ENCODE results near the gene CARMIL1.
"Not testable (repeated sequence)": the region's sequence is repeated elsewhere in the genome, so short reads cannot be mapped to it uniquely, and the experiment has no call there.

Gene CARMIL1

DNA sequence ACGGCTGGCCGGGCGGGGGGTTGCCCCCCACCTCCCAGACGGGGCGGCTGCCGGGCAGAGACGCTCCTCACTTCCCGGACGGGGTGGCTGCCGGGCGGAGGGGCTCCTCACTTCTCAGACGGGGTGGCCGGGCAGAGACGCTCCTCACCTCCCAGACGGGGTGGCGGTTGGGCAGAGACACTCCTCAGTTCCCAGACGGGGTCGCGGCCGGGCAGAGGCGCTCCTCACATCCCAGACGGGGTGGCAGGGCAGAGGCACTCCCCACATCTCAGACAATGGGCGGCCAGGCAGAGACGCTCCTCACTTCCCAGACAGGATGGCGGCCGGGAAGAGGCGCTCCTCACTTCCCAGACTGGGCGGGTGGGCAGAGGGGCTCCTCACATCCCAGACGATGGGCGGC is 306.9 kb downstream of the CARMIL1 start:
- DNase-seq, result not testable (repeated sequence)

DNA sequence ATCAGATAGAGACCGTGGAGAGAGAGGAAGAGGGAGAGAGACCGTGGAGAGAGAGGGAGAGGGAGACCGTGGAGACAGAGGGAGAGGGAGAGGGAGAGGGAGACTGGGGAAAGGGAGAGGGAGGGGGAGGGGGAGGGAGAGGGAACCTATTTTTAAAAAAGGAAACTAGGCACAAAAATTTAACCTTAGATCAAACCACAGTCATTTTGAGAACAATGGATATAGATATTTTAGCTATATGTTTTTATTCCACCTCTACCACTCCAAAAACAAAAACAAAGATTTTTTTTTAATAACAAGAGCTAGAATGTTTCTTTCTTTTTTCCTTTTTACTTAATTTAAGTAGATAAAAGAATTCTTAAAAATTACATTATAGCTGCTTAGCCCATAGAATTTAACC is 307.8 kb downstream of the CARMIL1 start:
- DNase-seq, result no peak

DNA sequence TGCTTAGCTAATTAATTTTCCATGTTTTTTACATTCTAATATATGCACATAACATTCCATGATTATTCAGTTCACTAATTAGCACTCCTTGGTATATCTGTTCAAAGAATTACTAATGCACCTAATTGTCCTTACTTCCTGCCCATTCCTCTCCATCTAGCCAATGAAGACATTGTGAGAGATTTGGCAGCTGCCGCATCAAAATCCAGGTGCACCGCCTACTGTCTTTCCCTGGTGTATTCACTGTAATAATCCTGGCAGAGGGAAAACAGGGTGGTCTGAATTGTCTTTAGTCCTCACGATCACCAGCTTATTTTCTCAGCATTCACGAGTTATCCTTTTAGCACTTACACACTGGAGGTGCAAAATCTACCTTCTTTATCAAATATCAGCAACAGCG is 311.8 kb downstream of the CARMIL1 start:
- no peak for DNase-seq

DNA sequence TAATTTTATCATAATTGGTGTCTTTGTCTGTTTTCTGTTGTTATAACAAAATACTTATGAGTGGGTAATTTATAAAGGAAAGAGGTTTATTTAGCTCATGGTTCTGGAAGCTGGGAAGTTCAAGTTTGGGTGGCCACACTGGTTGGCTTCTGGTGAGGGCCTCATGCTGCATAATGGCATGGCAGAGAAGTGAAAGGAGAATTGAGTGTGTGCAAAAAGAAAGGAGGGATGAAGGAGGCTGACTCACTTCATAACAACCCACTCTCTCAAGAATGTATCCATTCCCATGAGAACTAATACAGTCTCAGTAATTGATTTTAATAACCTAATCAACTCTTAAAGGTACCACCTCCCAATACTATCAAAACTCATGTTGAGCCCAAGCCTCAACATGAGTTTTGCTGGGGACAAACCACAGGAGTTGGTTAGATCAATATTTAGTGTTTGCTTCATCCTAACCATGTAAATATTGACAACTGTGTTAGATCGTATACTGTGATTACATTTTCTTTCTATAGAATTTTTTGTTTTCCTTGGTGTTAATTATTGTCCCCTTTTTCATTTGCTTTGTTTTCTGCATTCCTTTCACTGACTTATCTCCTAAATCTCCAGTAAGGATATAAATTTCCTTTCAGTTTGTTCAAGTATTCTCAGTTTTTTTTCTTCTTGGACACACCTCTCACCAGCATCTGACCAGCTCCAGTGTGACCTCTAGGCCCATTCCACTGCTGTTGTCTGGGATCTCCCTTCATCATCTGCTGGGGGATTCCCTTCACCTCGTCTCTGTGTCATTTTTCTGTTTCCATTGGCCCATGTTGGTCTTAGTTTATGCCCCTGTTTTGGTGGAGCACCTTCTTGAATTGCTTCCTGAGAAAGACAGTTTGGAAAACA is 318.0 kb downstream of the CARMIL1 start:
- DNase-seq, result no peak

DNA sequence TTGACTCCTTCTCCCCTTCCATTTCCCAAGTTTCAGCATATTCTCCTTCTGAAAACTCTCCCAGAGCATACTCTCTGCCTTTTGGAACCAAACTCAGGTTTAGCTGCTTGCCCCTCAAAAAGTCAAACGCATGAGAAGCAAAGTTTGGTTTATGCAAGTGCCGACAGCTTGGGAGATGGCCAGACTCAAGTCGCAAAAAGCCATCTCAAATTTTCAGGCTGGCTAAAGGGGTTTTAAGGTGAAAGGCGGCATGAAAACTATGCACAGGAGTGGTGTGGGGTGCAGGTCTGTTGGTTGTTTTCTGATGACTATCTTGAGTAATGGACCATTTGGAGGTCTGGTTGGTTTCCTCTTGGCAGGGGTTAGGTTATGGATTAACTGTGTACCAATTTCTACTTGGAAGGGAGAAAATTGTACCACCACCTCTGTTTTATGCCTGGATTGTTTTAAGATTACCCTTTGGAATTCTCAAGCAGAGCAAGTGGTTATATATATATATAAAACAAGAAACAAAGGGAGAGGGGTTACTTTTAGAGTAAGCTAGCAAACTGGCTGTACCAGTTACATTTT is 320.4 kb downstream of the CARMIL1 start:
- DNase-seq, result no peak

DNA sequence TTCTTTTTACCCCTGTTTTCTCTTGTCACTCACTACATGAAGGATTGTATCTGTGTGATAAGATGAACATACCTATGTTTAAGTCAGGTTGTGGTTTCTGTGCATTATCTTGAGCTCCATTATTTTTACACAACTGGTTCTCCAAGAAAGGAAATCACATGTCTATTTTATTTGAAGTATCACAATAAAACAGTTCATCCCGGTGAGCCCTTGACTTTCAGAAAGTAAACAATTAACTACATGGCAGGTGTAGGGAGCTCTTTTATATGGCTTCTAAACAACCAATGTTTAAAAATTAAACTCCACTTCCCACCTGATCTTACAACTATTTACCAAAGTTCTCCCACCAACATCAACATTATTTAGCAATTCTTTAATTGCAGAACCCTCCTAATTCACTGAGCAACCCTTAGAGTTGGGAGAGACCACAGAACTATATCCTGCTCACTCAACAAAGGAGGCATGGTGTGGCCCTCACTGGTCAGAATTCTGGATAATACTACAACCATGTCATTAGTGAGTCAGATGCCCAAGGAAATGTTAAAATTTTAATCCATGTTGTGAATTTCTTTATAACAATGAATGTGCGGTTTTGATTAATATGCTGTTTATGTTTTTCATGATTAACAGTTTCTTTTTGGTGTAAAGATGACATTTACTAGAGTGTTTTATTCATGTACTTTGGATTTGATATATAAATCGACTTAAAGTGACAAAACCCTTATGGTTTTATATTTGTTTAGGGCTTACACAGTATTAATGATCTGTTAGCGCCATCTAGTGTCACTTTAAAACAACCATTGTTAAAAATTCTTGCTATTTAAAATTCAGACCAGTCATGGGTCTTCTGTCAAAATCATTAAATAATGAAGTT is 322.9 kb downstream of the CARMIL1 start:
- DNase-seq, result no peak

DNA sequence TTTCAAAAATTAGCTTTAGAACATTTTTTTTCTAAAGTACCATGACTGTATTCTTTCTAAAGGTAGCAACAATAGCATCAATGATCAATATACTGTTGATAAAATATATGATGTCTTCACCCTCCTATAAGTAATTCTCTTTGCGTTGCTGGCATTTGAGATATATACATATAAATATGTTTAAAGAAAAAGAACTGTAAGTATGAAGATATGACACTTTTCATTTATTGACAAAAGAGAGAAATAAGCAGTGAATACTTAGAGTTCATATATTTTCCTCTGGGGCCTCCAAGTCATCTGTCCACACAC is 323.5 kb downstream of the CARMIL1 start:
- DNase-seq, result no peak

DNA sequence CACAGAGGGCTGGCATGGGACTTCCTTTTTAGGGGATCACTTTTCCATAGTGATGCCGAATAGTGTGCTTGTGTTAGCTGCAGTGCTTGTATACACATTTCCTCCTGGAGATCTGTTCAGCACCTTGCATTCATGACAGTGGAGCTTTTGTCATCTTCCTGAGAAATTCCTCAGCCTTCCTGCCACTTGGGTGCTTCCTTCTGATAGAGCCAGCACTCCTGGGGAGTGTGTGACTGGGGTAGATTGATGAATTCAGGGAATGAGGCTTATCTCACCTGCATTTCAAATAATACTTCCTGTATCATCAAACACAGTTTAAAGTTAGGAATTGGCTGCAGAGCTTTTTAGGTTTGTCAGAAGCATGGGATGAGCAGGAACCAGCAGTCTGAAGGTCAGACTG is 324.1 kb downstream of the CARMIL1 start:
- DNase-seq, result no peak

DNA sequence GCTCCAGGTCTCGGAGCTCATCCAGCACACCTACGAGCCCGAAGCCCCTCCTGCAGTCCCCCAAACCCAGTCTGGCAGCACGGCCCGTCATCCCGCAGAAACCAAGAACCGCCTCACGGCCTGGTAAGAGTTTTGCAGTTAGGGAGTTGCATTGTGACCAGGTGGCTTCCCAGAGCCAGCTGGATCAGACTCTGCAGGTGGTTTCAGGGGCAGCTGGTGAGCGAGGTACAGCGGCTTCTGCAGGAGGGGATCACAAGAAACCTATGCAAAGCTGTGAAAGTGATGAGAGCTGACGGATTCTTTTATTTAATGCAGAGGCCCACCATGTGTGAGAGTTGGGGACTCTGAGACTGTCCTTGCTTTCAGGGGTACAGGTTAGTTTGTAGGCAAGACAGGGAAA is 327.0 kb downstream of the CARMIL1 start:
- no peak for DNase-seq

DNA sequence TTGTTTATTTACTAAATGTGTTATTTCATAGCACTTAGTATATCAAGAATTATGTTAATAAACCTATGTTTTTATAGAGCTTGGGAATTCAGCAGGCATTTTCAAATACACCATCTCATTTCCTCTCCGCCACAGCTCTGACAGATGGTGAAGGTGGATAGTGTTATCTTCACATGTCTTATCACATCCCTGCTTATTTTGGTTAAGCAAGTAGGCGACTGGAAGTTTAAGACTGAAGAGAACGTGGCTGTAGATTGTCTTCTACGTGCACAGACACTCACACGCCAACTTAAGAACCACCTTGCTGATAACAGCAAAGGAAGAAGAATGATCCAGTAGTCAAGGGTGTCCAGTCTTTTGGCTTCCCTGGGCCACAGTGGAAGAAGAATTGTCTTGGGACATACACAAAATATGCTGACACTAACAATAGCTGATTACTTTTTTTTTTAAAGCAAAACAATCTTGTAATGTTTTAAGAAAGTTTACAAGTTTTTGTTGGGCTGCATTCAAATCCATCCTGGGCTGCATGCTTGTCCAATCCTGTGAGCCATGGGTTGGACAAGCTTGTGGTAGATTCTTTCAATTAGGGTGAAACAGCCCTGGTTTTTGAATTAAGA is 329.5 kb downstream of the CARMIL1 start:
- DNase-seq, result no peak

DNA sequence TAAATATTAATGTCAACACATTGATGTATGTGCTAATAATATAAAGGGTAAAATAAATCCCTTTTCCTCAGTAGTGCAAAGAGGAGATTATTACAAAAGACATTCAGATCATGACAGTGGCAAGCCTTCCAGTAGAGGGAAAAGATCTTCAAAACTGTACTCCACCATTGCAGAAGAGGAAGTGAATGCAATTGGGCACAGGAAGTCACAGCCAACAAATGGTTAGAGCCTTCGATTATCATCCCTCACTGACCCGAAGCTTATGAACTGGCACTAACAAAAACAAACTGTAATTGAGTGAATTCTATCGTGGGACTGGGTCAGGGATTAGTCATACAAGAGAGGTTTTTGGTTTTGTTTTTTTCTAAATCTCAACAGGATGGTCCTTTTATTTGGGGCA is 333.5 kb downstream of the CARMIL1 start:
- no peak for DNase-seq

DNA sequence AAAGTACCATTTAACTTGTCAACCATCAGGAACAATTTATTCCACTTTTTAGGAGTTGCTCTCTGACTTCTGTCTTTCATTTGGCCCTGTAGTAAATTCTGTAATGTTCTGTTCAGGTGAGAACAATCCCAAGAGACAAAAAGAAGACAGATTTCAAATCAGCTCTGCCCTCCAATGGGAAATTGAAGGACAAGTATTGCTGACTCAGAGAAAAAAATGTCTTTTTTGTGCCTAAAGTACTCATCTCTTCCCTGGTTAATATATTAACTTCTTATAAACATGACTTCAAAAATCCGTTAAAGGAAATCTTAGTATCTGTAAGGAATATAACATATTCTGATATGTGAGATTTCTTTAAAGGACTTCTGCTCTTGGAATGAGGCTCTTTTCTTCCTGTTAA is 334.2 kb downstream of the CARMIL1 start:
- DNase-seq, result no peak

DNA sequence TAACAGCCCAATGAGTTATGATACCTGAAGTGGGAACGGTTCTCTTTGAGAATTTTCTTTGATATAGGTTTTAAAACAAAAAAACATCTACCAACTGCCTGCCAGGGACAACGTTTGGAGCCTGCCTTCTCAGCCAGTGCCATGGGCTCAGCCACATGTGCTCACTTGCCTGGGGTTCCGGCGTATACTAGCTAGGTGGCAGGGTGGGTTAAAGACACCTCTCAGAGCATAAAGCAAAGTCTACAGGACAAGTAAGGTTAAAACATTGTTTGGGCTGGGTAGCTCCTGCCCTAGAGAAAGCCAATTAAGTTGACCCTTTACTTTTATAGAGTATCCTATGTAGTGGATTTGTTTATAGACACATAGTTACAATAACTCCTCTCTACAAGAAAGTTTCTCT is 334.9 kb downstream of the CARMIL1 start:
- no peak for DNase-seq

DNA sequence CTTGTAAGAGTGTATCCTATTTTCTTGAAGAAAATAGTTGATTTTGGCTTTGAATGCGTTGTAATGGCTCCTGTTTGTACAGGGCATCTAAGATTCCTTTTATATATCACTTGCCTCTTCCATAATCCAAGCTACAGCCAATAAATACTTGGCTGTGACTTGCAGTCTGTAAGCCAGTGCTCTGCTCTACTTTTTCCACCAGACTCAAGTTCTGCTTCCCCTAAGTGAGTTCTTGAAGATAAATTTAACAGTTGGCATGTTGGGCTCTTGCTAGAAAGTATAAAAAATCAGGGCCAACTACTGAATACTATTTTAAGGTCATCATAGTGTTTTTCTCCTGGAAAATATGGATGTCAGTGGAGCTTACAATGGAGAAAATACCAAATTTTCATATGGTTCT is 336.3 kb downstream of the CARMIL1 start:
- no peak for DNase-seq

DNA sequence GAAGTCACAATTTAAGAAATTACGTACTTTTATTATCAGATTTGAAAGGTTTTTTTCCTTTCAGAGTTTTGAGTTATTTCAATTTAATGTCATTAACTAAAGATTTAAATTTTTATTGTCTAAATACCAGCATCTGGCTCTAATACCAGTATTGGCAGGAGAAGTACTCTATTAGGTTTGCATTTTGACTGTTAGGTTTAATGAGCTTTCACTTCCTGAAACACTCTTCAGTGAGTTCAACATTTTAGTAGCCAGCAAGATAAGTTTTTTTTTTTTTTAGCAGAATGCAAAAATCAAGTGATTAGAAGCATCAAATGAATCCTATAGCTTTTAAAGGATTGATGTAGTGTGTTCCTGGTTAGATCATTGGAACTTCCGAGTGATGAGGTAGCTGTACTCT is 338.8 kb downstream of the CARMIL1 start:
- DNase-seq, result no peak

DNA sequence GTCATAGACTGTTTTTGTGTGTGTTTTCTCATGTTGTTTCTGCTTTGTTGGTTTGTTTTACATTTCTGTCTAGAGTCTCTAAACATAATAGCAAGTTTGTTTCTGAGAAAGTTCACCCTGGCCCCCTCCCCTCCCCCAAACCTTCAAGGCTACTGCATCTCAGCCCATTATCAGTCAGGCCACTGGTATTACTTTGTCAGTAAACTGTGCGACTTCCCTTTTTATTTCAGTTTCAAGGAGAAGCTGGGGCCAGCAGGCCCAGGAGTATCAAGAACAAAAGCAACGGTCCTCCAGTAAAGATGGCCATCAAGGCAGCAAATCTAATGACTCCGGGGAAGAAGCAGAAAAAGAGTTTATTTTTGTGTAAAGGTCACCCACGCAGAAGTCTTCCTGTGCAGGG is 340.0 kb downstream of the CARMIL1 start:
- no peak for DNase-seq

DNA sequence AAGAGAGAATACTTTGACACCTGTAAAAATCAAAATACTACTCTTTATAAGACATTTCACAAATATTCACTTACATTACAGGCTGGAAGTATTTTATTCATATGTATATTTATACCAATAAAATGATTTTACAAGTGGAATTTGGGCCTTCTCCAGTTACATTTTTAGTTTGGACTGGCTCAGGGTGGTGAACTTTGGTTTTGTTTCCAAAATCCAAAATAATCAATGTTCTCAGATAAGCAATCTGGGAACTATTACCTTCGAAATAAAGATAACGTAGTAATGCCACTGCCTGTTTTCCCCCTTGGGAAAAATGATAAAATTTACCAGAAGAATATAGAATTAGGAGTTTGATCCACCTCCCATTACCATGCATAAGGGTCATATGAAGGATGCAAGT is 341.2 kb downstream of the CARMIL1 start:
- no peak for DNase-seq

DNA sequence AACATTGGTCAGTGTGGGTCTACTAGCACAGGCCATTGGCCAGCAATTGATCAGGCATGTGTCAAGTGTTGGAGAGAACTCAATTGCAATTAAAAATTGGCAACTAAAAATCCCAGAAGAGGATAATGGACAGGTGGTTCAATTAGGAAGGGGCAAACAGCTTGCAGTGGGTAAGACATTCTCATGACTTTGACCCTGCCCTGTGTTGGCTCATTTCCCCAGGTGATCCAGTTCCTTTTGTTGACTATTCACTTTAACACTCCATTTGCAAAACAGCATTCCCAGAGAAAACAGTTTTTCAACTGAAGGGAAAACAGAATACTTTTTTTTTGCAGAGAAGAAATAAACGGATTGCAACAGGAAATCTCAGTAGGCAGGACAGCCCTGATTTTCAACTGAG is 343.9 kb downstream of the CARMIL1 start:
- no peak for DNase-seq

DNA sequence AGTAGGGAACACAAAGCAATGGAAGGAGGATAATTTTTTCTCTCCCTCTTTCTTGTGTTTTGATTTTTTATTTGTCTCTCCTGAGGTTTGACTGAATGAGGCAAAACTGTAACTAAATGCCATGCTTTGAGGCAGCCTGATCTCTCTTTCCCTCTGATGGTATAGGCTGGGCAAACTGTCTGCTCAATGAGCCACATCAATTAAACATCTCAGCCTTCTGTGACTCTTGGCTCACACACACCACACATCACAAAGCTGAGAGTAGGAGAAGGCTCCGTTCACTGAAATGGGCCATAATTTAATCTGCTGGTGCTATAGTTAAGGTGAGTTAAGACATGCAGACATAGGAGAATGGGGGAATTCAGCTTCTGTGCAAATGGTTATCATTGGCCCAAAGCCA is 344.7 kb downstream of the CARMIL1 start:
- no peak for DNase-seq

DNA sequence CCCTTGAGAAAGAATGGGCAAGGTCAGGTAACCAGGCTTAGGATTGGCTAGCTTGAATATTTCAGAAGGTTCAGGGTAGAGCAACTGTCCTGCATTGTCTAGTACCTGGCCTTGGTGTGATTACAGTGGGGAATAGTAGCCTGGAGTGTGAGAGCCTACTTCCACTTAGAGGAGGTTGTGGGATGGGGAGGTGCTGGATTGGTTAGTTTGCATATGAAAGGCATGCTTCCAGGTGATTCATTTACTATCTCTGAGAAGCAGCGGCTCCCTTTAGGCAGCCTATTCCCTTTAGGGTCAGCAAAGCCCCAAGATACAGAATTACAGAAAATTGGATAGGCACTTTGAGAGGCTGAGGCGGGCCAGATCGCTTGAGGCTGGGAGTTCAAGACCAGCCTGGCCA is 347.8 kb downstream of the CARMIL1 start:
- no peak for DNase-seq

DNA sequence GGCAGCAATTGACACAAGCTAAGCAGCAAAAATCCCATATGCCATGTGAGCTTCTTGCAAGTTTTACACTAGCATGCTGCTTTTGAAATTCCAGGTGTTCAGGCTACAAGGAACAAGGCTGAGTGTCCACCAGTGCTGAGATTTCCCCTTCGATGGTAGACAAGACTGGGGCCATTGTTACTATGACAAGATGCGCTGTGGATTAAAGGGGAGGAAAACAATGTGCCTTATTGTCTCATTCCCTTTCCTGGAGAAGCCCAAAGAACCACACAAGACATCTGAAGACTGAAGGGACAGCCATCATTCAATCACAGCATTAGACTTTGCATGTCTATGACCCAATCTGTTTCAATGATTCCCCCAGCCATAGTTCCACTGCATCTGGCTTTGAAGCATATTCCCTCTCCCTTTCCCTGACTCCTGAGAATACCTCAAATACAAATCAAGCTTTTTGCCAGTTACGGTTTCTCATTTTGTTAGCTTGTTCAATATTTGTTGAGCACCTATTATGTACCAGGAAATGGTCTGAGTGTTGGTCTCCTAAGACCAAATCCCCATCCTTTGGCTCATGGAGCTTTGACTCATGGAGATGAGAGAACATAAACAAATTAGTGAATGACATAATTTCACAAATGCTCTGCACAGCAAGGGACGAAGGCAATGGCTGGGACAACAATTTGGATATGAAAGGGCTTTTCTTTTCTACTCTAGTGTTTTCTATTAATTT is 349.5 kb downstream of the CARMIL1 start:
- DNase-seq, result no peak

DNA sequence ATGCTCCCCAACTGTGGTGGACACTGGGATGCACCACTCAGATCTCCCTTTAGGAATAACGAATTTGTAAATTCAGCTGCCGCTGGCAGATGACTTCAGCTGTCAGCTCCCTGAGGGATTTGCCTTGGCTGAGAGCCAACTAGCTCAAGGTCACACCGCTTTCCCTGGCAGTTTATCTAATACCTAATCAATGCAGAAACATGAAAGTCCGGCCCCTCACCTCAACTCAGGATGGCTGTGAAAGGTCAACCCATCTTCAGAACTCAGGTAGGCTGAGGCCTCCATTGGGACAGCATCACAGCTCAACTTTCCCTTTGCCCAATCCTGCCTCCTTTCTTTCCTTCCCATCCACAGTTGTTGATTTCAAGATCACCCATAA is 350.0 kb downstream of the CARMIL1 start:
- no peak for DNase-seq
